NCI-H526 (cell line): ENCODE results near the gene UBL4A.

Experiments
- DNase-seq, 2 experiments: peaks; one replicate each; lab custom pipeline; 2025; lab: John Stamatoyannopoulos, UW

UBL4A gene

DNA sequence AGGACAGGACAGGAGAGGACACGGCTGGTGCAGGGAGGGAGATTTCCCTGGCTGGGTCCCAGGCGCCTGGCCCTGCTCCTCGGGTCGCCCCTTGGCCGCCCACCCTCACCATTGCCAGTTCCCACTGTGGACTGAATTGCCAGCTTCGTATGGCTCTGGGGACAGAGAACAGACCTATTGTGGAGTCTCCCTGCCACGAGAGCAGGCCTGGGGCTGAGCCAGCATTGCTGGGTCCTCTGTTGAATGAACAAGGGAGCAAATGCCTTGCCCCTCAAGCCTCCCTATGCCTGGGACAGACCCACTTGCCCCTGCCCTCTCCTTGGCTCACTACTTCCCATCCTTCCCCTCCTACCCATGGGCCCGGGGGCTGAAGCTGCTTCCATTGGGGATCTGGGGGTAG is 24.0 kb downstream of the UBL4A start:
- no peak for DNase-seq

DNA sequence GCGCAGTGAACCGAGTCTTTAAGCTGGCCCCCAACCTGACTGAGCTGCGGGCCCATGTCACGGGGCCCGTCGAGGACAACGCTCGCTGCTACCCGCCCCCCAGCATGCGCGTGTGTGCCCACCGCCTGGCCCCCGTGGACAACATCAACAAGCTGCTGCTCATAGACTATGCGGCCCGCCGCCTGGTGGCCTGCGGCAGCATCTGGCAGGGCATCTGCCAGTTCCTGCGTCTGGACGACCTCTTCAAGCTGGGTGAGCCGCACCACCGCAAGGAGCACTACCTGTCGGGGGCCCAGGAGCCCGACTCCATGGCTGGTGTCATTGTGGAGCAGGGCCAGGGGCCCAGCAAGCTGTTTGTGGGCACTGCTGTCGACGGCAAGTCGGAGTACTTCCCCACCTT is 26.1 kb downstream of the UBL4A start:
- DNase-seq: peak in 1 of 2 experiments; percentile 26

- peak in 1 of 2 experiments; percentile 49 for DNase-seq
These were observed 26.6 kb downstream of the UBL4A start for GRCh38 chrX:154459832-154460231.

DNA sequence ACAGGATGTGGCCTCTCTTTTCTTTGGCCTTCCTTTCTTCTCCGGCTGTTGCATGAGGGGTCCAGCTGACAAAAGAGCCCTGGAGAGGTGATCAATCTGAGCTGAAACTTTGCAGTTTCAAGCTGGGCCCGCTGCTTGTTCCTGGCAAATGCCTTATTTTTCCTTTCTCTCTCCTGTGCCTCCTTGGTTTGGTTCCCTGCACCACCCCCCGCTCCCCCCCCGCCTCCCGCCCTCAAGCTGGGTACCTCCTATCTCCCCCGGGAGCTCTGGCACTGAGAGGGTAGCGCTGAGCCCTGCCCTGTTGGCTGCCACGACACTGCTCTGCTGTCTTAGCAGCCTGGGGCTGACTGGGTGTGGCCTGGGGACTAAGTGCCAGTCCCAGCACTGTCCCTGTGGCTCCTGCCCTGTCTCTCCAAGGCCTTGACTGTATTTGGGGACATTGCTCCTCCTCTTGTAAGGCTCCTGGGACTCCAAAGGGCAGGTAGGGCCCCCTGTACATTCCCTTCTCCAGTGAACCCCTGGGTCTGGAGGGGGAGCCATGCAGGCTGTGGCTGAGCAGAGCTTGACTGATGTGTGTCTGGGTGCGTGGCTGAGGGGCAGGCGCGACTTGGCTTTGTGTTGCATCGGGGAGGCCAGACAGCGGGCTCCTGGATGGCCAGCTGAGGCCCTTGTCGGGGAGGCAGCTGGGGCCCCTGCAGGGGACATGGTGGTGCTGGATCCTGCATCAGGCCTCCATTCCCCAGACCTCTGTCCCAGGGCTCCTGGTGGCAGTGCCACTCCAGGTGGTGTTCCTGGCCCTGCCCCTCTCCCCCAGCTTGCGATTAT is 27.2 kb downstream of the UBL4A start:
- DNase-seq: peak; percentile 41 to 78

DNA sequence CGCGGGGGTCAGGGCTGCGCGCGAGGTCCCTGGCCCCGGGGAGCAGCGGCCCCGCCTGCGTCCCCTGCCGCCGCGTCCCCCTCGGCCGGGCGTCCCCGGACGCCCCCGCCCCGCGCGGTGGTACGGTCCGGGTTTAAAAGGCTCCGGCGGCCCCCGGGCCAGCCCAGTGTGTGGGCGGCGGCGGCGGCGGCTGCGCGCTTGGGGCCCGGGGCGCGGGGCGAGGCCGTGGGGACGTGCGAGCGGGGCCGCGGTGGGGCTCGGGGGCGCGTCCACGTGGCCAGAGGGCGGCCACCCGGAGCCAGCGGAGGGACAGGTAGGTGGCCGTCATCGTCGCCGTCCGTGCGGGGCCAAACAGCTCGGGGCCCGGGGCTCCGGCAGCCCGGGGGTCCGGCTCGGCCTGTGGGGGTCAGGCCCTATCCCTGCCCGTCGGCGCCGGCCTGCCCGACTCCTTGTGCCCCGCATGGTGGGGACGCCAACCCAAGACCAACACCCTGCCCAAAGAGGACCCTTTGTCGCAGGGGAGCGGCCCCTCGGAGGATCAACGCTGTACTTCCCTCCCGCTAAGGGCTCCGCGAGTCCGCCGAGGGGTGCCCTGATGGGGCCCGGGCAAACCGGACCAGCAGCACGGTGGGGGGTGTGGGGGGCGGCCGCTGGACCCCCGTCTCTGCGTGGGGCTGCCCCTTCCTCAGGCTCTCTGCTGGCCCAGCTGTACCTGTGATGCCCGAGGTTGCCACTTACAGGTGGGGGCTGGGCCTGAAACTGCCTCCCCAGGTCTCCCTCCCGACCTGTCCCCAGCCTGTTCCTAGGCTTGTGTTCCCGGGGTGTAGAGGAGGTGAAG is 28.1 kb downstream of the UBL4A start, which contains the start of gene PLXNA3:
PLXNA3 (plus strand) TSS at position 166 of the 838 bp plus-strand sequence. CDS start 1,903 bp downstream, outside the sequence.
- peak; percentile 17 to 86 for DNase-seq

- DNase-seq: peak; percentile 42 to 93
These were observed 28.8 kb downstream of the UBL4A start for GRCh38 chrX:154457491-154458115.

DNA sequence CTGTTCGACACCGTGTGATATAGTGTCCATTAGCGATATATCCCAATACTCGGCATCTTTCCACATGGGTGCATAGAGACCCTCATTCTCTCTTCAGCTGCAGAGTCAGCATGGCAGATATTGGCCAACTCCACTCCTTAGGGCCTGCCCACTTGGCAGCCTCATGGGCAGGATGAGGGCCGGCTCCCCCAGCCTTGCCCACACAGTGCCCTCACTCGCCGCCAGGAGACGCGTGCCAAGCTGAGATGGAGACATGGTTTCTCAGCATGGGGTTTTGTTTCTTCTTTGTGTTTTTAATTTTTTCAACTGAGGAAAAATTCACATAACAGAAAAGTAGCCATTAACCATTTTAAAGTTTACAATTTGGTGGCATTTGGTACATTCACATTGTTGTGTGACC is 33.6 kb downstream of the UBL4A start:
- DNase-seq: no peak

- DNase-seq: no peak
These were observed 36.1 kb downstream of the UBL4A start for GRCh38 chrX:154450312-154450711.

DNA sequence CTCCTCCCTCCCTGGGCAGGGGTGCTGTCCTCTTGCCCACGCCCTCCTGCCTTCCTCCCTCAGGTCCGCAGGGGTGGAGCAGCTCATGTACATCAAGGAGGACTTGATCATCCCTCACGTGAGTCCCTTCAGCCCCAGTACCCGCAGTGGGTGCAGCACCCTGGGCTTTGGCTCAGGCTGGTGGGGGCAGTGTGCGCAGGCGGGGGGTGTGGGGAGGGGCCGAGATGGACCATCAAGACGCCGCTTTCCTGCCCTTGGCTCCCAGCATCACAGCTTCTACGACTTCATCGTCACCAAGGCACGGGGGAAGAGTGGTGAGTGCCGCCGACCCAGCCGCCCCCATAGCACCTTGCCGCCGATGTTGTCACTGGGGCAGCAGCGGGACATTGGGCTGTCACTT is 36.8 kb downstream of the UBL4A start:
- DNase-seq: no peak

GRCh38 chrX:154448484-154448883 is 37.9 kb downstream of the UBL4A start:
- DNase-seq: no peak

DNA sequence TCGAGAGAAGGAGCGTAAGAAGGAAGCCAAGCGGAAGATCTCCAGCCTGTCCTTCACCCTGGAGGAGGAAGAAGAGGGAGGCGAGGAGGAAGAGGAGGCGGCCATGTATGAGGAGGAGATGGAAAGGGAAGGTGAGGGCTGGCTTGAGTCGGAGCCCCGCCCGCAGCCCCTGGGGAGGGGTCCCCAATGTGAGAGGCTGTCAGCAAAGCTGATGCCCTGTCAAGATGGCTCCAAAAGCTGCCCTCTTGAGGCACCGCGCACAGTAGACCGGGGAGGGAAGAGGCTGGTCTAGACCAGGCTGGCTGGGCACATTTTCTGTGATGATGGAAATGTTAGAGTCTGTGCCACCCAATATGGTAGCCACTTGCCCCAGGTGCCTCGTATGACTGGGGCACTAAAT is 40.0 kb downstream of the UBL4A start:
- no peak for DNase-seq

DNA sequence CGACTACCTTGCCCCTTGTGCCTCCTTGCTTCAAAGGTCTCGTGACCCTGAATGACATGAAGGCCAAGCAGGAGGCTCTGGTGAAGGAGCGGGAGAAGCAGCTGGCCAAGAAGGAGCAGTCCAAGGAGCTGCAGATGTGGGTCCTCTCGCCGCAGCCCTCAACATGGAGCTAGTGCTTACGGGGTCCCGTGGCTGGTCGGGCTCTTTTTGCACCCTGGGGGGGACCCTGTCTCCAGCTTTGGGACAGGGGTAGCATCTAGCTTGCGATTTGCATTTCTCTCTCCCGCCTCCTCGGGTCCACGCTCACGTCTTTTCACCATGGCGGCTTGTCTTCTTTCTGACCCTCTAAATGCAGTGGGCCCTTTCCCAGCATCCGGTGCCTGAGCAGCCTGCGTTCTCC is 40.6 kb downstream of the UBL4A start:
- DNase-seq: no peak

- DNase-seq: no peak
These were observed 41.6 kb downstream of the UBL4A start for GRCh38 chrX:154444755-154445246.

GRCh38 chrX:154443992-154444754 is 42.2 kb downstream of the UBL4A start, which contains the start of gene FAM50A:
Gene FAM50A (plus strand): TSS chrX:154444141. CDS start chrX:154444236, 95 bp downstream.
- peak; percentile 7 to 94 for DNase-seq

- peak in 1 of 2 experiments; percentile 10 for DNase-seq
These were observed 42.9 kb downstream of the UBL4A start for GRCh38 chrX:154443479-154443910.

GRCh38 chrX:154441984-154442707 is 44.3 kb downstream of the UBL4A start:
- DNase-seq: no peak

DNA sequence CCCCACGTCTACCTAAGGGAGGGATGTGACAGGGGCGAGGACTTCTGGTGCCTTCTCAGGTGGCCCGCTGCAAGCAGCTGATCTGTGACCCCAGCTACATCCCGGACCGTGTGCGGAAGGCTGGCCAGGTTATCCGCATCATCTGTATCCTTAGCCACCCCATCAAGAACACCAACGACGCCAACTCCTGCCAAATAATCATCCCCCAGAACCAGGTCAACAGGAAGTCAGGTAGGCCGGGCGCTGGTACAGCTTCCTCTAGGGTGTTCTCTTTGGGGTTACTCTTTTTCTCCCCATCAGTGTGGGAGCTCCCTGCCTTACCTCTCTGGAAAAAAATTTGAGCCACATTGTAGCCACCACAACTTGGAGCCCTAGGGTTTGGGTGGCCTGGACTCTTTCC is 44.9 kb downstream of the UBL4A start:
- no peak for DNase-seq

DNA sequence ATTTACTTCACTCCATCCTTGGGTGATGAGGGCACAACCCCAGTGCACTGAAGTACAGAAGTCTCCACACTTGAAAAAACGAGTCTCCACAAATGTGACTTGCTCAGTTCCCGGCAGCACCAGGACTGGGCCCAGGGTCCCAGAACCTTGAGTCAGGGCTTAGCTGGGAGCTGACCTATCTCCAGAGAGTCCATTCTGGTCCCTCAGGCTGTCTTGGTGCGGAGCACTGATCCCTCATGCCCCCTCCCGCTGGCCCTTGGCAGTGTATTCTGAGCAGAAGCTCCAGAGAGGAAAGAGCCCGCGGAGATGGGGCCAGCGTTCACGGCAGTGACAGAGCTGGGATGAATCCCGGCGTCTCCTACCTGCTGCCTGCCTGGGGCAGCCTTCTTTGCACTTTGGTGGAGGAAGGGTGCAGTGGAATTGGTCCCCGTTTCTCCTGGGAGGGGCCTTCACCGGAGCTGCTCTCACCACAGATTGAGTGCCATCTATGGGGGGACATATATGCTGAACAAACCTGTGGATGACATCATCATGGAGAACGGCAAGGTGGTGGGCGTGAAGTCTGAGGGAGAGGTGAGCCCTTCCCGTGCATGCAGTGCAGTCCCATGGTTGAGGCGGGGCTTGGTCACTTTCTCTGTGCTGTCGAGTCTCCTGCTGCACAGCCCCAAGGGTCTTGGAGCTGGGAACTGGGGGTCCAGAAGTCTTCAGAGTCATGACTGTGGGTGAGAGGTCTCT is 45.6 kb downstream of the UBL4A start:
- DNase-seq: no peak

DNA sequence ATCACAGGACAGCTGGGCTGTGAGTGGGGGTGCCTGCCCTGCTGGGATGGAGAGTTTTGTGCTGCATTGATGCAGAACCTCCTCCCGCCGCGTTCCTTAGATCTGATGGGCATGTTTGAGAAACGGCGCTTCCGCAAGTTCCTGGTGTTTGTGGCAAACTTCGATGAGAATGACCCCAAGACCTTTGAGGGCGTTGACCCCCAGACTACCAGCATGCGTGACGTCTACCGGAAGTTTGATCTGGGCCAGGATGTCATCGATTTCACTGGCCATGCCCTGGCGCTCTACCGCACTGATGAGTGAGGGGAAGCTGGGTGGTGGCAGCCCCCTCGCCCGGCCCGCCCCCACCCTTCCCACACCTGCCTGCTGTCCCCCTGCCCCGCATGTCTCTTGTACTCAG is 46.6 kb downstream of the UBL4A start:
- no peak for DNase-seq
